Hematopoietic multipotent progenitor cell treated with erythropoietin and hydrocortisone succinate and interleukin-3 and kit ligand, for 6 days (in vitro differentiated cells): Measurements from ENCODE around the gene RELT.

Experiments
- DNase-seq: peaks from one replicate; pipeline ENCODE4 v3.0.0-alpha.2; 2015

The RELT gene

GRCh38 chr11:73348838-73349237 lies 27.4 kb upstream of the RELT start:
- no peak for DNase-seq

- no peak for DNase-seq
Observed at GRCh38 chr11:73349633-73350032, 26.6 kb upstream of the RELT start.

DNA sequence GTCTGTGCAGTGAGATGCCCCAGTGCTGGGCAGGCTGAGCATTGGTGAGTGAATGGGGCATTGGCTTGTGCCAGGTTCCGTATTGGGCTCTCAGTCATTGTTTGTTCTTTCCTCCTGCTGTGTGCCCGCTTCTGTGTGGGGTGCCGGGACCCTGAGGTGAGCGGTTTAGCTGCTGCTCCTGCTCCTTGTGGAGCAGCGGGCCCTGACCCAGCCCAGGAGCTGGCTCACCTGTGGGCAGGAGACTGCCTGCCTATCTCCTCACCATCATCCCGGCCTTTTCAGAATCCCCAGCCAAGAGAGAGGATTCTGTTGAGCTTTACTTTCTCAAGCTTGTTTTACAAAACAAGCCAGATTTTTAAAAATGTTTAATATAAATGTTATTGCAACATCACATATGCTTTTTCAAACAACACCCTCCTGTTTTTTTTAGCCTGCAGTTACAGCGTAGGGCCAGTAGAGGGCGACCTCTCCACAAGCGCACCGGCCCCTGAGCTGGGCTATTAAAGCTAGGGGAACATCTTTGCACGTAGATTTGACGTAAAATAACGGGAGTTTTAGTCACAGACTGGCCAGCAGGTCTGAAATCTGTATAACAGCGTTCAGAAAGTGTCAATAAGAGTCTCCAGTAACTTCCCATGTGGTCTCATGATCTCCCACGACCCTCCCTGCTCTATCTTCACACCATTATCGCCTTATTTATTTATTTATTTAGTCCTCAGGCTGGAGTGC lies 25.1 kb upstream of the RELT start:
- peak; percentile 84 for DNase-seq

GRCh38 chr11:73353422-73353821 lies 22.8 kb upstream of the RELT start:
- no peak for DNase-seq

DNA sequence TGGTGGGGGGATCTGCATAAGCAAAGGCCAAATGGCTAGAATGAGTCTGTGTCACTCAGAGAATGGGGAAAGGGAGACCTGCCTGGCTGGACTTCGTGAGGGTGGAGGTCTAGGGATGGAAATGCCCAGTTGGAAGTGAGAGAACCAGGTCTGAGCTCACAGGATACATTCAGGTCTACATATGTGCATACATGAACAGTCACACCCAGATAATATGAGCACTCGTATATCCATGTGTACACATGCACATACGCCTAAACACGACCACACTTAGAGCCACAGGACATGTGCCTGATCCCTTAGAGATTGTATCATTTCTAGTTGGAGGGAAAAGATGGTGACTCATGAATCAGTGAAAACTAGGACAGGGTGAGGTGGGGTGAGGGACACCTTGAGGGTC lies 21.1 kb upstream of the RELT start:
- DNase-seq = no peak

DNA sequence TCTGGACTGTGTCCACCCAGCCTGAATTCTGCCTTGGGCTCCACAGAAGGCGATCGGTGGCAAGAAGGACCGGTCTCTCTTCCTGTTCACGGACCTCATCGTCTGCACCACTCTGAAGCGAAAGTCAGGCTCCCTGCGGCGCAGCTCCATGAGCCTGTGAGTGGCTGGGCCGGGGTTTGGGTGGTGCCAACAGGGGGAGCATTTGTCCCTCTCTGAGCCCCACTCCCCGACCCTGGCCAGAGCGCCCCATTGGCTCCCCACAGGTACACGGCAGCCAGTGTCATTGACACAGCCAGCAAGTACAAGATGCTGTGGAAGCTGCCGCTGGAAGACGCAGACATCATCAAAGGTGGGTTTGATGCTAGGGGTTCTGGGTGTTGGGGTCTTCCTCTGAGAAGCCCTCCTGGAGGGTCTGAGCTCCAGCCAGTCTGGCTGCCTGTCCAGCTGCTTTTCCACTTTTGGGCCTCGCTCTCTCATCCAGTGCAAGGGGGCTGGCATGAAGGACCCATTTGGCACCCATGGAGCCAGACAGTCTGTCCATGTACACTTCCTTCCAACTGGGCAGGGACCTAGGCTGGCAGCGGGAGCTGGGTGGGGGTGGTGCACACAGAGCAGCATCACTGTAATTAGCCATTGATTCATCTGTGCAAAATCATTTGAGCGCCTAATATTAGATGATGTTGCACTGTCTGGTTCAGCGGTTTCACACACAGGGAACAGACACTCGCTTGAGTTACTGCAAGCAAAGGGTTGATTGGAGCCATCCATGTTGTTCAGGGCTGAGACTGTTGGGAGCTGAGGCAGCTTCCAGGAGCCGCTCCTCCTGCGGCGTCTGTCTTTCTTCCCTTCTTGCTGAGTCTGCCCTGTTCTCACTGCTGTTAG lies 19.0 kb upstream of the RELT start:
- no peak for DNase-seq

GRCh38 chr11:73358071-73358470 lies 18.1 kb upstream of the RELT start:
- DNase-seq = no peak

DNA sequence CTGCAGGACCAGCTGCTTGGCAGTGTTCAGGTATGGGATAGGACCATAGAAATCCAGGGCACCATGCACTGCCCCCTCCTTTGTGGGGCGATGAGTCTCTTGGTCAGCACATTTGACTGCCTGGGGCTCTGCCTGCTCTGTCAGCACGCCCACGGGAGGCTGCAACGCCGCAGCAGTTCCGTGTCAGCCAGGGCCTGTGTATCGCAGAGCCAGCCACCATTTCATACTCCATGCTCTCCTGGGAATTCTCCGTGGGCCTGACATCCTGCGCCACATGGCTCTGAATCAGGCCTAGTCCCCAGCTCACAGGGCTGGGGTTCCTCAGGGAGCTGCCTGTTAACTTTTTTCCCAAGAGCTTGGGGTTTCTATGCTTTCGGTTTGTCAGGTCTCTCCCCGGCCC lies 16.9 kb upstream of the RELT start:
- DNase-seq = no peak

DNA sequence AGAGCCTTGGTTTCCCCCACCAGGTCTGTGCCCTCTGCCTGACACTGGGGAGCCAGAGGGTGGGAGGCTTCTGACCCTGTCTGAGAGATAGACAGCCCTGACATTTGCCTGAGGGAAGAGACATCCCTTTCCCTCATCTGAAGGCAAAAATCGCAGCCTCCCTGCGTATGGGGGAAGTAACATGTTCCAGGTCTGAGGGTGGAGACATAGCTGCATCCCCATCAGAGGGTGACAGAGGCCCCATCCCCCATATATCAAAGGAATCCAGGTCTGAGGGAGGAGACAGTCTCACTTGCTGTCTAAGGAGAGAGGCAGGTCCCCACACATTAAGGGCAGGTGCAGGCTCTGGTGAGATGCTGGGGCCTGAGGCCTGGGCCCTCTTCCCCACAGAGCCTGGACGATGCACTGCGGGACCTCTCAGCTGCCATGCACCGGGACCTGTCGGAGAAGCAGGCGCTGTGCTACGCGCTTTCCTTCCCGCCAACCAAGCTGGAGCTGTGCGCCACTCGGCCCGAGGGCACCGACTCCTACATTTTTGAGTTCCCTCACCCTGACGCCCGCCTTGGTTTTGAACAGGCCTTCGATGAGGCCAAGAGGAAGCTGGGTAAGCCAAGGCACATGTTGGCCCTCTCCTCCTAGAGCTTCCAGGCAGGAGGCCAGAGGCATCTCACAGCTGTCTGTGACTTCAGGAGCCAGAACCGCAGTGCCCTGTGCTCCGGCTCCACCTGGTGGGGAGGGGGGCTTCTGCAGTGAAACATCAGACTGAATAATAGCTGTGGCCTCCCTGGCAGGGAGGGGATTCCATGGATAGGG lies 16.1 kb upstream of the RELT start:
- DNase-seq = peak; percentile 73

DNA sequence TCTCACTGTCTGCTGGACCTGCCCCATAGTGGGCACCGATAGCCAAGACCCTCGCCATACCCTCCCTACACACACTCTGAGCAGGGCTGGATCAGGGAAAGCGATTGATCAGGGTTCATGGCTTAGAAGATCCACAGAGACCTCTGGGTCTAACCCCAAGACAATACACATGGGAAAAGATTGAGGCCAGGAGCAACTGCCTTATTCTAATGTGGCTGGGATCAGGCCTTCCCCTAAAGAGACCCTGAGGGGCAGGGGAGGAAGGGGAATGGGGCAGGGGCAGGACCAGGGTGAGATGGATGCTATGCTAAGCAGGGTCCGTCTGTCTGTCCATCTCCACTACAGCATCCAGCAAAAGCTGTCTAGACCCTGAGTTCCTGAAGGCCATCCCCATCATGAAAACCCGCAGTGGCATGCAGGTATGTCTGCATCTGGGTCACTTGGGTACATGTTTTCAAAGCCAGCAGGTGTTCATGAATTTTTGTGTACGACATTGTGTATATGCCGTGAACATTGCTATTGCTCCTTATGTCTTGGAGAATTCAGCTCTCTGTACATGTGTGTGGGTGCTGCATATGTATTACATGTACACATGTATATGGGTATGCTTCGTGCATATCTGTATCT lies 15.3 kb upstream of the RELT start:
- no peak for DNase-seq

- no peak for DNase-seq
Observed at GRCh38 chr11:73361953-73362776, 14.0 kb upstream of the RELT start.

DNA sequence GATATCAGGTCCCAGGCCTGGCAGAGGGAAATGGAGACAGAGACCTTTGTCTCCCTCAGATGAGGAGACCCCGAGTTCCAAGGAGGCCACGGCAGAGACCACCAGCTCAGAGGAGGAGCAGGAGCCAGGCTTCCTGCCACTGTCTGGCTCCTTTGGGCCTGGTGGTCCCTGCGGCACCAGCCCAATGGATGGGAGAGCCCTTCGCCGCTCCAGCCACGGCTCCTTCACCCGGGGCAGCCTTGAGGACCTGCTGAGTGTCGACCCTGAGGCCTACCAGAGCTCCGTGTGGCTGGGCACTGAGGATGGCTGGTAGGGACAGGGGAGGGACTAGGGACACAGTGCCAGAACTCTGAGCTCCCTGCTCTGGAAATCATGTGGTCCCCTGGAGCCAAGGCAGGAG lies 13.1 kb upstream of the RELT start:
- no peak for DNase-seq

- no peak for DNase-seq
Observed at GRCh38 chr11:73365352-73366264, 10.6 kb upstream of the RELT start.

- DNase-seq = no peak
Observed at GRCh38 chr11:73366265-73366610, 10.0 kb upstream of the RELT start.

DNA sequence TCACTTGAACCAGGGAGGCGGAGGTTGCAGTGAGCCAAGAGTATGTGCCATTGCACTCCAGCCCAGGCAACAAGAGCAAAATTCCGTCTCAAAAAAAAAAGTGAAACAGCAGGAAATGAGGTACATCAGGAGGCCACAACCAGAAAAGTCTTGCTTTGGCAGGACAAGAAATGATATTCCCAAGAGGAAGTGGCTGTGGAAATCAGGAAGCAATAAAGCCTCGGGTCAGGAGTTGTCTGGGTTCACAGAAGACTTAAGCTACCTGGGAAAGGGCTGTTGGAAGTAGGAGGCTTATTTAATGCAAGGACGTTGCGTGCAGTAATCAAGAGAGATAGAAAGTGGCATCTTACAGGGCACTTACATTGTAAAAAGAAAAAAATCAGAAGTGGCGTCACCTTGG lies 9.2 kb upstream of the RELT start:
- no peak for DNase-seq

DNA sequence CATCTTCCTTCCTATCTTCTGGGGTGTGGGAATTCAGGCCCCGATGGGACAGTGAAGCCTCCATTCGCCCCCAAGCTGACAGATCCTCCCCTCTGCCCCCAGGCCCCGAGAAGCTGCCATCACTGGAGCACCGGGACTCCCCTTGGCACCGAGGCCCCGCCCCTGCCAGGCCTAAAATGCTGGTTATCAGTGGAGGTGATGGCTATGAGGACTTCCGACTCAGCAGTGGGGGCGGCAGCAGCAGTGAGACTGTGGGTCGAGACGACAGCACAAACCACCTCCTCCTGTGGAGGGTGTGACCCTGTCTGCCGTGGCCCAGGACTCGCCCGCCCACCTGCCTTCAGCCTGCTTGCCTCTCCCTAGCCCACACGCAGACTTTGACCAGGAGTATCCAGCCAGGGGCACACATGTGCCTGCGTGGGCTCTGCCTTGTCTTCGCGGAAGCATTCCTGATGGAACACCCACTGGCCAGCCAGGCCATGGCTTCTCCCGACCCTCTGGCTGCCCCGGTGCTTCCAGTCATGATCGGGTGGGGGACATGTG lies 8.6 kb upstream of the RELT start:
- no peak for DNase-seq

GRCh38 chr11:73372375-73372993 lies 3.7 kb upstream of the RELT start:
- DNase-seq = peak; percentile 62

GRCh38 chr11:73374151-73374550 lies 2.0 kb upstream of the RELT start:
- no peak for DNase-seq

- DNase-seq = peak; percentile 97
Observed at GRCh38 chr11:73375830-73376159, 404 bp upstream of the RELT start.
